AG04450 (cell line): ENCODE measurements around the gene CASTOR2. TPM values are rescaled to one million over a fixed set of nuclear protein-coding genes. Genes with fewer than 3 reads are reported as not detected.
"Not testable (repeated sequence)": the region's sequence is repeated elsewhere in the genome, so short reads cannot be mapped to it uniquely, and the experiment has no call there.

ENCODE experiments used
- CTCF ChIA-PET: fragments of 300-600, 350-600 bp; formaldehyde crosslinking; extraction: SDS; loops from one replicate; lab custom pipeline; 2022; ENCODE audit warnings: antibody characterized with exemption, inconsistent platforms; lab: Charles Lee
- POLR2A ChIA-PET: fragments of 350-600 bp; formaldehyde crosslinking; extraction: SDS; loops from one replicate; lab custom pipeline; 2021; ENCODE audit warnings: antibody characterized with exemption, inconsistent platforms; lab: Yijun Ruan, JAX
- DNase-seq: peaks from one replicate; pipeline ENCODE4 v3.0.0-alpha.2; 2011; ENCODE audit warnings: low read depth, low spot score
- H3K27ac ChIP-seq: one replicate; pipeline ENCODE4 v1.5.1; 2012; ENCODE audit warnings: low read depth, low read length, control low read depth
- H3K27me3 ChIP-seq: one replicate; pipeline ENCODE4 v1.6.0; 2012; ENCODE audit warnings: low read length; ENCODE audit not compliant: control insufficient read depth, insufficient read depth
- H3K4me3 ChIP-seq: 2 replicates; pipeline ENCODE4 v1.5.1; 2011; ENCODE audit warnings: mild to moderate bottlenecking, low read depth, low read length, control low read depth
- H3K9me3 ChIP-seq: 2 replicates; pipeline ENCODE4 v1.5.1; 2012; ENCODE audit warnings: low read length; ENCODE audit not compliant: control insufficient read depth, insufficient read depth
- CTCF ChIP-seq: IDR thresholded peaks from 2 replicates; pipeline ENCODE4 v1.5.1; 2011; ENCODE audit warnings: low read depth, low read length, control low read depth, inconsistent platforms
- polyA plus RNA-seq: library from polyadenylated mRNA; depleted of rRNA; stranded (reverse); fragments of >200 nt; gene quantifications from 2 replicates; pipeline ENCODE4 v1.2.3, GENCODE V29; 2011

Gene CASTOR2
- polyA plus RNA-seq, 1 experiment = 3.9 TPM

- H3K27me3 ChIP-seq, DNase-seq, H3K4me3 ChIP-seq, H3K9me3 ChIP-seq, POLR2A ChIA-PET, H3K27ac ChIP-seq: not testable (repeated sequence)
- CTCF ChIA-PET = interaction anchor here (0.5 kb wide), 1 partner anchor 375 kb away, joined by 4 read pairs; no protein-coding TSS in a partner anchor
Observed at GRCh38 chr7:74996361-74996760, 31.9 kb downstream of the CASTOR2 start.

- H3K27me3 ChIP-seq, H3K9me3 ChIP-seq, DNase-seq, H3K27ac ChIP-seq, CTCF ChIA-PET, H3K4me3 ChIP-seq, POLR2A ChIA-PET: not testable (repeated sequence)
Observed at GRCh38 chr7:74997811-74998210, 33.3 kb downstream of the CASTOR2 start.

- H3K9me3 ChIP-seq, H3K27ac ChIP-seq, CTCF ChIA-PET, H3K27me3 ChIP-seq, H3K4me3 ChIP-seq, DNase-seq, POLR2A ChIA-PET: not testable (repeated sequence)
Observed at GRCh38 chr7:75001356-75001755, 36.9 kb downstream of the CASTOR2 start.

- Histone ChIP-seq H3K4me3 (no peak overlapping the region), H3K9me3 (no peaks in the 10 kb centered on the region), H3K27ac (no peak overlapping the region), H3K27me3 (no peaks in the 10 kb centered on the region)
- no peak for DNase-seq
- ChIA-PET CTCF (no interaction called here), POLR2A (no interaction called here)
- no peak for TF ChIP-seq CTCF
Observed at GRCh38 chr7:75010036-75010435, 45.5 kb downstream of the CASTOR2 start.

GRCh38 chr7:75017832-75018231, 53.3 kb downstream of the CASTOR2 start:
- H3K27ac ChIP-seq = no peak overlapping the region
- H3K27me3 ChIP-seq = no peaks in the 10 kb centered on the region
- ChIA-PET CTCF (no interaction called here), POLR2A (no interaction called here)
- TF ChIP-seq CTCF = no peak
- no peak for DNase-seq
- peaks cover 3% of the 10 kb centered on the region; the same call in 1 of the 2 replicates for H3K9me3 ChIP-seq
- no peak overlapping the region for H3K4me3 ChIP-seq

- CTCF ChIA-PET = no interaction called here
- TF ChIP-seq CTCF = no peak
Observed at GRCh38 chr7:75018570-75019364, 54.3 kb downstream of the CASTOR2 start.

More at GRCh38 chr7:75018570-75019364, 54.3 kb downstream of the CASTOR2 start:
- Histone ChIP-seq H3K4me3 (no peak overlapping the region), H3K27me3 (no peaks in the 10 kb centered on the region), H3K9me3 (peaks cover 3% of the 10 kb centered on the region; the same call in 1 of the 2 replicates), H3K27ac (no peak overlapping the region)
- POLR2A ChIA-PET = no interaction called here
- no peak for DNase-seq
